Astrocyte of the spinal cord (primary cell): ENCODE results near the gene KIDINS220.
A peak's percentile ranks its signal among the peaks of the same experiment; 100 is the strongest.

Experiments used
- DNase-seq: peaks from one replicate; pipeline ENCODE4 v3.0.0; 2011; ENCODE audit warnings: low read depth, low spot score
- H3K4me3 ChIP-seq: 2 replicates; pipeline ENCODE4 v1.5.1; 2011; ENCODE audit warnings: low read depth, mild to moderate bottlenecking, low read length, moderate library complexity
- in situ Hi-C: cut with HindIII; loops from 2 replicates; pipeline ENCODE4 v1.10.0; 2017; ENCODE audit warnings: low sequenced_read_pairs
- TF ChIP-seq, protein P1 (sequence below): IDR thresholded peaks from 2 replicates; pipeline ENCODE4 v1.5.1; 2012; ENCODE audit warnings: low read depth, mild to moderate bottlenecking, low read length, inconsistent platforms

KIDINS220 gene

DNA sequence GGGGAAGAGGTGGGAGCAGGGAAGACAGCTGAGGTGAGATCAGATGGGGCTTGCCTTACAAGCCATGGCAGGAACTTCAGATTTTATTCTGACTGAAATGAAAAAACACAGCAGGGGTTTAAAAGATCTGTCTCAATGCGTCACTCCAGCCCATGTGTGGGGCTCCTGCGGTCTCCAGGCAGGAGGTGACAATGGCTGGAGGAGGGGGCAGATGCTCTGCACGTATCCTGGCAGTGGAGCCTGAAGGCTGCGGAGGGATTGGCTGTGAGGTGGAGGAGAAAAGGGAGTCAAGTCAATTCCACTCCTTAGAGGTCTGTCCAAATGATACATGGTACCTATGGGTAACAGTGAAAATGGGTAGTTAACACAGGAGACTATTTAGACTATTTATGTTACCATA lies 40.5 kb upstream of the KIDINS220 start:
- in situ Hi-C loops: no loop called here
- no peak overlapping the region for H3K4me3 ChIP-seq
- DNase-seq: no peak
- TF ChIP-seq, protein P1, sequence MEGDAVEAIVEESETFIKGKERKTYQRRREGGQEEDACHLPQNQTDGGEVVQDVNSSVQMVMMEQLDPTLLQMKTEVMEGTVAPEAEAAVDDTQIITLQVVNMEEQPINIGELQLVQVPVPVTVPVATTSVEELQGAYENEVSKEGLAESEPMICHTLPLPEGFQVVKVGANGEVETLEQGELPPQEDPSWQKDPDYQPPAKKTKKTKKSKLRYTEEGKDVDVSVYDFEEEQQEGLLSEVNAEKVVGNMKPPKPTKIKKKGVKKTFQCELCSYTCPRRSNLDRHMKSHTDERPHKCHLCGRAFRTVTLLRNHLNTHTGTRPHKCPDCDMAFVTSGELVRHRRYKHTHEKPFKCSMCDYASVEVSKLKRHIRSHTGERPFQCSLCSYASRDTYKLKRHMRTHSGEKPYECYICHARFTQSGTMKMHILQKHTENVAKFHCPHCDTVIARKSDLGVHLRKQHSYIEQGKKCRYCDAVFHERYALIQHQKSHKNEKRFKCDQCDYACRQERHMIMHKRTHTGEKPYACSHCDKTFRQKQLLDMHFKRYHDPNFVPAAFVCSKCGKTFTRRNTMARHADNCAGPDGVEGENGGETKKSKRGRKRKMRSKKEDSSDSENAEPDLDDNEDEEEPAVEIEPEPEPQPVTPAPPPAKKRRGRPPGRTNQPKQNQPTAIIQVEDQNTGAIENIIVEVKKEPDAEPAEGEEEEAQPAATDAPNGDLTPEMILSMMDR: no peak

- TF ChIP-seq, protein P1: no peak
- no peak overlapping the region for H3K4me3 ChIP-seq
- DNase-seq: no peak
- in situ Hi-C loops: no loop called here
Measured at GRCh38 chr2:8877332-8877731, 39.9 kb upstream of the KIDINS220 start.

- TF ChIP-seq, protein P1: no peak
- no peak for DNase-seq
Measured at GRCh38 chr2:8876628-8877027, 39.2 kb upstream of the KIDINS220 start.

GRCh38 chr2:8872821-8873432 lies 35.5 kb upstream of the KIDINS220 start:
- TF ChIP-seq, protein P1: peak; percentile 61
- DNase-seq: peak; percentile 71
- in situ Hi-C loops: no loop called here
- H3K4me3 ChIP-seq: no peak overlapping the region

More at GRCh38 chr2:8876628-8877027, 39.2 kb upstream of the KIDINS220 start:
- in situ Hi-C loops: no loop called here
- H3K4me3 ChIP-seq: no peak overlapping the region

DNA sequence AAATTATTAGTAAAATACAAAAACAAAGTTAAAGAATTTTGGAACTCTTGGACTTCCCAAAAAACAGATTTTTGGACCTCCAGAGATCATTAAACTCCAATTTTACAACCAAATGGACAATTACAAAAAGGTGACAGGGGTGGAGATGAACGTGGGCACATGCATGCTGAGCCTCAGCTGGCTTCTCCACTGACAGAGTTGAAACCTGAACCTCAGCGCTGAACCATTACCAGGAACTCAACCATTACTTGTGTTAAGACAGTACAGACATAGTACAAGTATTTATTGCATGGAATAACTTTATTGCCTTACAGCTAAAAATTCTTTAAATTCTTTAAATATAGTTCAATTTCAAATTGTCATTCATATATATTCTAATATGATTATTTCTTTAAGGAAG lies 33.0 kb upstream of the KIDINS220 start:
- no peak overlapping the region for H3K4me3 ChIP-seq
- in situ Hi-C loops: no loop called here
- TF ChIP-seq, protein P1: no peak
- no peak for DNase-seq

DNA sequence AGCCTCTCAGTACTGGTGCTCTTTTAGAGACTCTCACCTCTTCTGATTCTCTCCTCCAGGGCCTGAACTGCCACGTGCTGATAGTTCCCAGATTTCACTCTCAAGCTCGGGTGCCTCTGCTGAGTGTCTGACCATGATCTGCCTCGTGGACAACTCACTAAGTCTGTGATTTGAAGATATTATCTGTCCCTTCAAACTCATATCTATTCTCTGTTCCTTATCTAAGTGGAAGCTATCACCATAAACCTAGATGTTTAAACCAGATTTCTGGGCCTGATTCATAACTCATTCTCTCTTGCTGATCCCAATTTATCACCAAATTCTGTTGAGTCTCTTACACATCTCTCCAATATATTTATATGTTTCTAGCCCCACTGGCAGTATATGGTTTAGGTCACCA lies 29.9 kb upstream of the KIDINS220 start:
- no peak for DNase-seq
- TF ChIP-seq, protein P1: no peak
- H3K4me3 ChIP-seq: no peak overlapping the region
- in situ Hi-C loops: no loop called here
